GM21390 (cell line): ENCODE measurements around the gene TNFSF10.
"Not testable (repeated sequence)": the region's sequence is repeated elsewhere in the genome, so short reads cannot be mapped to it uniquely, and the experiment has no call there.

ENCODE experiments used
- ATAC-seq: cut with Tn5 transposase; IDR thresholded peaks from one replicate; pipeline ENCODE4 v1.9.1; 2021; ENCODE audit not compliant: unreplicated experiment

The TNFSF10 gene

GRCh38 chr3:172522871-172523818 lies at the start of gene TNFSF10:
TSS of gene TNFSF10 (minus strand) at chr3:172523430. CDS start at chr3:172523384, 46 bp downstream.
- ATAC-seq = peak; percentile 88

GRCh38 chr3:172569128-172570008 lies 46.1 kb upstream of the TNFSF10 start:
- ATAC-seq = no peak

GRCh38 chr3:172568701-172569100 lies 45.5 kb upstream of the TNFSF10 start:
- ATAC-seq = no peak

GRCh38 chr3:172566785-172567184 lies 43.6 kb upstream of the TNFSF10 start:
- ATAC-seq = not testable (repeated sequence)

- ATAC-seq = no peak
Observed at GRCh38 chr3:172564499-172564898, 41.3 kb upstream of the TNFSF10 start.

GRCh38 chr3:172562871-172563865 lies 39.9 kb upstream of the TNFSF10 start:
- ATAC-seq = peak; percentile 66

- ATAC-seq = peak; percentile 5
Observed at GRCh38 chr3:172561897-172562640, 38.8 kb upstream of the TNFSF10 start.

GRCh38 chr3:172560586-172560985 lies 37.4 kb upstream of the TNFSF10 start:
- ATAC-seq = no peak

GRCh38 chr3:172560026-172560425 lies 36.8 kb upstream of the TNFSF10 start:
- no peak for ATAC-seq

- no peak for ATAC-seq
Observed at GRCh38 chr3:172559020-172559419, 35.8 kb upstream of the TNFSF10 start.

GRCh38 chr3:172557515-172558220 lies 34.4 kb upstream of the TNFSF10 start:
- no peak for ATAC-seq

- no peak for ATAC-seq
Observed at GRCh38 chr3:172553526-172554252, 30.5 kb upstream of the TNFSF10 start.

- ATAC-seq = no peak
Observed at GRCh38 chr3:172552607-172553006, 29.4 kb upstream of the TNFSF10 start.

GRCh38 chr3:172551874-172552273 lies 28.6 kb upstream of the TNFSF10 start:
- ATAC-seq = no peak

- ATAC-seq = no peak
Observed at GRCh38 chr3:172550347-172550943, 27.2 kb upstream of the TNFSF10 start.

GRCh38 chr3:172549144-172549543 lies 25.9 kb upstream of the TNFSF10 start:
- no peak for ATAC-seq

GRCh38 chr3:172546628-172547214 lies 23.5 kb upstream of the TNFSF10 start:
- no peak for ATAC-seq

GRCh38 chr3:172546105-172546504 lies 22.9 kb upstream of the TNFSF10 start:
- no peak for ATAC-seq
